Fibroblast of upper back skin (primary cell): ENCODE results near the gene SUSD6.
A peak's percentile ranks its signal among the peaks of the same experiment; 100 is the strongest.

Source experiments
- DNase-seq: peaks from one replicate; pipeline ENCODE4 v3.0.0-alpha.2; 2013

Gene SUSD6

DNA sequence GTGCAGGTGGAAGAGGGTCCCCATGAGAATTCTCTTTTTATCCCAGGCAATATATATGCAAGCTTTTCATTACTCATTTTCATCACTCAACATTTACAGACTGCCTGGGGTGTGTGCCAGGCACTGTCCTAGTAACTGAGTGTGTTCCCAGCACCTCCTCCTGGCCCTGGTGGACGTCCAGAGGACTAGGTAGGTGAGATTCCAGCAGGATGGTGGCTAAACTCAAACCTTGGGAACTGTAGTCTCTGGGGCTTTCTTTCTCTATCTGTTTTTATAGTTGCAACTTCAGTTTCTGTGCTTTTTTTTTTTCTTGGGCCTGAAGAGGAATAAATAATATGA, 63.8 kb downstream of the SUSD6 start:
- DNase-seq: no peak

DNA sequence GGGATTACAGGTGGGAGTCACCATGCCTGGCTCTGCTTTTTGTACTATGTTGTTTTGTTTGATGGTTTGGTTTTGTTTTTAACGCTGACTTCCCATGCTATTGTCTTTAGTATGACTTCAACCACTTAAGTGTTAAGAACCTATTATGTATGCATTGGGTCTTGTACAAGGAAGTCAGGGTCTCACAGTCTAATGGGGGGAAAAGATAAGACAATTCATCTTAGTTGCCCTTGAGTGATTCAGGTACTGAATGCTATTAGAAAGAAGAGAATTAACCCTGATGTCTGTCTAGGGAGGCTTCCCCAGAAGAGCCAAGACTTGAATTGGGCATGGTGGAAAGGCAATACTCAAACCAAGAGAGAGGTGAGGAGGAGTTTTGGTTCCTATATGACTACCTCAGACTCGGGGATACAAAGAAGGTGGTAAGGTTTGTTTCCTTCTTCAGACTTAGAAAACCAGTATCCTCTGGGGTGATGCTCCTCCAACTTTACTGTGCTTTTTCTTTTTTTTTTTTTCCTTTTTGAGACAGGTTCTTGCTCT, 64.6 kb downstream of the SUSD6 start:
- DNase-seq: no peak

DNA sequence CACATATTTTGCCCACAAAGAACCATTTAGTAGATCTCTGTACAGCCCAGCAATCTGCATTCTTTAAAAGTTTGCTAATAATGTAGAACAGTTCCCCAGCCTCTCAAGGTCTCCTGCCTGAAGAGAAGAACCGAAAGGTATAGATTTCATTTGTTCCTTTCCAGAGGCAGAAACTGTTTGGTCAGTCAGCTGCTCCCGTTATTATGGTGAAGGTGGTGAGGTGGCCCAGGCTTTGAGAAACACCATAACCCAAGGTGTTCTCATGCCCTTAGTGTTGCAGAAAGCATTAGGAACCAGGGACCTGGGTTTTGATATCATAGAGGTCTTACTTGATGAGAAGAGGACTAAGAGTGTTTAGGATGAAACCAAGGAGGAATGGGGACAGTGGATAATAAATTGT, 65.3 kb downstream of the SUSD6 start:
- no peak for DNase-seq

DNA sequence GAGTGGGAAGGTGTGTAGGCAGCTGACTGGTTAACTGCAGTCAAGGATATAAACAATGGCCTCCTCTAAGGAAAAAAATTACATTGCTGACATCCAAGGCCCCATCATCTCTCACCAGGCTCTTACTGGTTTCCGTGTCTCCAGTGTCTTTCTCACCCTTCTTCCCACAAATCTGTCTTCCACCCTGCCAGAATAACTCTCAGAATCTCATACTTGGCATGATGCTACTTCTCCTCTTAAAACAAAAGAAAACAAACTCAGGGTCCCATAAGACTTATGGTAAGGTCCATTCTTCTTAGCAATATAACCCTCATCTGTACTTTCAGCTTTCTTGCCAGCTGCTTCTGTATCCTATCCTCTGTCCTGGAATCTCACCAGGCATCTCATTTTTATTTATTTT, 68.9 kb downstream of the SUSD6 start:
- peak; percentile 49 for DNase-seq

DNA sequence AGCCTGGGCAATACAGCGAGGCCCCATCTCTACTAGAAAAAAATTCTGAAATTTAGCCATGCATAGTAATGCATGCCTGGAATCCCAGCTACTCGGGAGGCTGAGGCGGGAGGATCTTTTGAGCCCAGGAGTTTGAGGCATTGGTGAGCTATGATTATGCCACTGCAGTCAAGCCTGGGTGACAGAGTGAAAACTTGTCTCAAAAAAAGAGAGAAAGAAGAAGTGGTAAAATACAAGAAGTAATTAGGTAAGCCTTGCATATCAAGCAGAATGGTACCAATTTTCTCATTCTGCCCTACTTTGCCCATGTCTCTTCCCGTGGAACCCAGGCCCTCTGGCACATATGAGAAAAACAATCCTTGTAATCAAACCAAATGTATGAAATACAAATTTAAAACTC, 70.7 kb downstream of the SUSD6 start:
- no peak for DNase-seq

- no peak for DNase-seq
Observed at GRCh38 chr14:69682621-69683263, 71.3 kb downstream of the SUSD6 start.

DNA sequence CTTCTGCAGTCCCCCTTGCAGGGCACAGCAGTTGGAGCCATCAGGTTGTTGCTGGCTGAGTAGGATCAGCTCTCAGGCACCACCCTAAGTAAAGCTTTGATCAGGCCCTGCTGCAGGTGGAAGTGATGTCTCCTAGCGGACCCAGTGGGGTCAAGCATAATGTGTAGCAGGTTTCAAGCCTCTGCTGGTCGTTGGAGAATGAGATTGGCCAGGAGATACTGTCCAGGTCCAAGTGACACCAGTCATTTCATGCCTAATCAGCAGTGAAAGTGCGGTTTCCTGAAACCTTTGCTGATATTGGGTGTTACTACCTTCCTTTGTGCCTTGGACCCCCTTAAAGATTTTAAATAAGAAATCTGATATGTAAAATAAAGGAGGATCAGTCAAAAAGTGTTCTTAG, 72.6 kb downstream of the SUSD6 start:
- no peak for DNase-seq

- no peak for DNase-seq
Observed at GRCh38 chr14:69684461-69685217, 73.2 kb downstream of the SUSD6 start.

DNA sequence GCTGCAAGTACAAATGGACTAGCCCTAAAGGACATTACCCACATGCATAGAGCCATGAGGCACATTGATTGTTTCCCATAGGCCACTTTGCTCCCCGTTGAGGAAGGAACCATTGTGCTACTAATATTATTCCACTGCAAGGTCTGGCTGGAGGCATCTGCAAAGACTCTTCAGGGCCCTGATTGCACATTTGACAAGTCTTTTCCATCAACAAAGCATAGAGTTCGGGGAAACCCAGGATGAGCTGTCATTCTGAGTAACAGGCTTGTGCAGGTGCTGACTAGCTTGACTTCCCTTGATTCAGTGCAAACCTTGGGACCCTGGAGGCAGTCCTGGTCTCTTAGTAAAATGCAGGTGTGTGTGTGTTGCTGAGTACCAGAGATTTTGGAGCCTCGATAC, 73.8 kb downstream of the SUSD6 start:
- DNase-seq: no peak

GRCh38 chr14:69685716-69686115, 74.3 kb downstream of the SUSD6 start:
- peak; percentile 49 for DNase-seq

DNA sequence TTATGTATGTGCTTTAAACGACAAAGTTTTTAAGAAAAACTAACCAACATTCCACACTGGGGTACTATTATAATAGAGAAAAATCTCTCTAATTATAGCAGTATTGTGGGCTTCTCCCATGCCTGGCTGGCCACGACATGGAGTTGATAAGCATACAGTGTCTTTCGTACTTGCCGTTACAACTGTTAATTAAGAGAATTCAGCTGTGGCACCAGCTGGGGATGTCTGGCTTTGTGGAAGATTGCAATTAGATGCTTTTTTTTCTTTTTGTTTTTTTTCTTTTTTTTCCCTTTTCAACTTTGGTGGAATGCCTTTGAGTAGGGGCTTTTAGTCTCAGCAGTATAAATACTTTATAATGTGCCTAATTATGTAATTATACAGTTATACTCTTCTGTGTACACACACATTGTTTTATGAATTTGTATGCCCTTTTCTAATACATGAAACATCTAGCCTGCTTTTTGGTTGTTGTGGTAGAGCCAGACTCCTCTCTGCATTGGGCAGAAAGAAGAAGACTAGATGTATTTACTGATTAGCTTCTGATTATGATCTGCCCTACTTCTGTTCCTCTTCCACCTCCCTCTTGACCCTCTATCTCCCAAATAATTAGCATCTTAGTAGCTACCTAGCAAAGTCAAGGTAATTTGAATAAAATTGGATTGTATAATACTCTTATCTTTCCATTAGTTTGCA, 76.4 kb downstream of the SUSD6 start:
- DNase-seq: no peak

GRCh38 chr14:69688299-69688649, 76.9 kb downstream of the SUSD6 start:
- DNase-seq: no peak

- DNase-seq: no peak
Observed at GRCh38 chr14:69690042-69690441, 78.6 kb downstream of the SUSD6 start.

DNA sequence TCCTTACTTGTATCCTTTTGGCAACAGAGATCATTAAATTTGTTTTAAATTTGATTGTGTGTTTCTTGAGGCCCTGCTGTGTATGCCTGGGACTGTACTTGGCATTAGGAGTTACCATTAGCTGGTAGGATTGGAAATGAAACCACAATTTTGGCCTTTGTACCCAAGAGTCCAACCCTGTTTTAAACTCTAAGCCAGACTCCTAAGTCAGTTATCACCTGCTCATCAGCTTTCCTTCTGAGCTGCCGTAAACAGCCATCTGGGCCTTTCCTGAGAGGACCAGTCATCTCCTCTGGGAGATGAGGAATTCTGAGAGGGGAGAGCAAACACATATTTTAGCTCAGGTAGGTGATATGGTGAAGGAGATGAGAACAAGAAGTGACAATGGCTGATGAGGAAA, 81.2 kb downstream of the SUSD6 start:
- no peak for DNase-seq

GRCh38 chr14:69693145-69693544, 81.7 kb downstream of the SUSD6 start:
- no peak for DNase-seq

DNA sequence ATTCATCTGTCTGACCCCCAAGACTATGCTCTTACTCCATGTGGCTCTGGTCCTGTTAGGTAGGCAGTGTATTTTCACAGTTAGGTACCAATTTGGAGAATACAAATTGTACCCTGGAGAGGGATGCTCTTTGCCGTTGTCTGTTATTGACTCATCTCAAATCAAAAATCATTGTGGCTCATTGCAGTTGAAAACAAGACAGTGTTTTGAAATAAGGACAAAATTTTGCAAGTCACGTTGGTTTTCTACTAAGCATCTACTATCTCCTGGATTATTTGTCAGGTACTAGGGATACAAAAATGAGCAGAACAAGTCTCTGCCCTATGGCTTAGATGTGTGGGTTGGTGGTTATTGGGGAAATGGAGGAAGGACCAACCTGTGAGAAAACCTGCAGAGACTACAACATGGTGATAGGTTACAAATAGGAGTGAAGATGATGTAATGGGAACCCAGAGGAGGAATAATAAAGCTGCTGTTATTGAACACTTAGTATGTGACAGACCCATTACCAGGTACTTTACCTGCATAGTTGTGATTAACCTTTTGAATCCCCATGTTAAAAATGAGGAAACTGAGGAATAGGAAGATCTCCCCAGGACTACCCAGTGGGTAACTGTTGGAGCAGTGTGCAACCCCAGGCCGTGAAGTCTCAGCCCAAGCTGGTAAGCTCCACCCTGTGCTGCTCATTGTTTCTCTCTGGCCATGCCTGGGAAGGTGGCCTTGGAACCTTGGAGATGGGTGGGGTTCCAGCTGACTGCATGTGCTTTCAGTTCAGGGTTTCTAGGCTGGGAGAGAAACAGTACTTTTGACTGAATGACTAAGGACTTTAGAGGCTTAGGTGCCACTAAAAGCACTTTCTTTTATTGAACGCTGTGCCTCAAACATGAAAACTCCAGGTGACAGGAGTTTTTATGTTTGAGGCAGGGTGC, 82.7 kb downstream of the SUSD6 start:
- DNase-seq: no peak

- no peak for DNase-seq
Observed at GRCh38 chr14:69694730-69695281, 83.4 kb downstream of the SUSD6 start.

DNA sequence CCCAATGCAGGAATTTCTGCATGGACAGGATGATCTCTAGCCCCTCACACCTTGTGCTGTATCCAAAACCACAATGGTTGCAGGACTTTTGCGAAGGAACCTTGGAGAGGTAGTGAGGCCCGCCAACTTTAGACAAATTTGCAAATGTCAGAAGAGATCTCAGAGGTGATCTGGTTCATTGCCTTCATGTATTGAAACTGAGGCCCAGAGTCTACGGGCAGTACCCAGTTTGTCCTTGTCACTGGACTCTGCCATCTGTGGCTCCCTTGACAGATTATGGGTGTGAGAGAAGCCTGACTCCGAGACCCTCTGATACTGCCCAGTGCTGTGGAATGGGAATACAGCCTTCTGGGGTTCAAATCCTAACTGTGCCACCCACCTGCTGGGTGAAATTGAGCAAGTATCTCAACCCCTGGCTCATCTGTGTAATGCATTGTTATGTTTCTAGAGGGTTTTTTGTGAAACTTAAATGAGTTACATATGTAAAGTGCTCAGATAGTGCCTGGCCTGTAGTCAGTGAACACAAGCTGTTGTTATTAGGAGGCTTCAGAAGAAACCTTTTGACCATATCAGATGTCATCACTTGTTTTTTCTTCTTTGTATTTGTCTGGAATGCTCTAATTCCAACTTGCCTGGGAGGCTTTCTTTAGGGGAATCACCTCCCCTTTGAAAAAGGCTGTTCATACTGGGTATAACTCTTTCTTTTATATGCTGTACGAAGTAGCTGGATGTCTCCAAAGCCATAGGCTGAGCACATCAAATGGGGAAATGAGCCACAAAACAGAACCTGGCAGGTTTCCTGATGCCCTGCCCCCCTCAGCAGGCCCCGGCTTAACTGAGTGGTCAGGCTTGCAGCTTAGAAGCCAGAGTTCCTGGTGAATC, 84.2 kb downstream of the SUSD6 start:
- DNase-seq: peak; percentile 64

- DNase-seq: no peak
Observed at GRCh38 chr14:69696204-69696527, 84.8 kb downstream of the SUSD6 start.

DNA sequence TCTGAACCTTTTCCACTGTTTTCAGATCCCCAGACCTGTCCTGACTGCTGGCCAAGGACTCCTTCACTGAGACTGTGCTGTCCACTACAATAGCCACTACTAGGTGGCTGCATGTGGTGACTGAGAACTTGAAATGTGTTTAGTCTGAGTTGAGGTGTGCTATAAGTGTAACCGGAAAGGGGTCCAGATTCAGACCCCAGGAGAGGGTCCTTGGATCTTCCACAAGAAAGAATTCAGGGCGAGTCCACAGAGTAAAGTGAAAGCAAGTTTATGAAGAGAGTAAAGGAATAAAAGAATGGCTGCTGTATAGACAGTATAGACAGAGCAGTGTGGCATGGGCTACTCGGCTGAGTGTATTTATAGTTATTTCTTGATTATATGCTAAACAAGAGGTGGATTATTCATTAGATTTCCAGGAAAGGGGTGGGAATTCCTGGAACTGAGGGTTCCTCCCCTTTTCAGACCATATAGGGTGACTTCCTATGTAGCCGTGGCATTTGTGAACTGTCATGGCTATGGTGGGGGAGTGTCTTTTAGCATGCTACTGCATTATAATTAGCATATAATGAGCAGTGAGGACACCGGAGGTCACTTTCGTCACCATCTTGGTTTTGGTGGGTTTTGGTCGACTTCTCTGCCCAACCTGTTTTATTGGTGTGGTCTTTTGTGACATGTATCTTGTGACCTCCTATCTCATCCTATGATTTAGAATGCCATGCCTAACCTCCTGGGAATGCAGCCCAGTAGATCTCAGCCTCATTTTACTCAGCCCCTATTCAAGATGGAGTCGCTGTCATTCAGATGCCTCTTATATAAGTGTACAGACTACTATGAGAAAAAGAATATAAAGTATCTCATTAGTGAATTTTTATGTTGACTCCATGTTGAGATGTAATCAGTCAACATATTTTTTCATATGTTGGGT, 85.5 kb downstream of the SUSD6 start:
- peak; percentile 21 for DNase-seq

- no peak for DNase-seq
Observed at GRCh38 chr14:69698572-69698971, 87.2 kb downstream of the SUSD6 start.
